Astrocyte of the cerebellum (primary cell): ENCODE data around the gene DCDC2.
A peak's percentile ranks its signal among the peaks of the same experiment; 100 is the strongest.

Experiments used
- DNase-seq: peaks from one replicate; pipeline ENCODE4 v3.0.0-alpha.2; 2011; ENCODE audit warnings: low read depth
- H3K4me3 ChIP-seq: 2 replicates; pipeline ENCODE4 v1.5.1; 2011; ENCODE audit warnings: mild to moderate bottlenecking, low read depth, low read length, moderate library complexity
- CTCF ChIP-seq: IDR thresholded peaks from 2 replicates; pipeline ENCODE4 v1.5.1; 2012; ENCODE audit warnings: low read length, low read depth, moderate library complexity, mild to moderate bottlenecking; ENCODE audit errors: missing control alignments
- in situ Hi-C: cut with HindIII; loops from 2 replicates; pipeline ENCODE4 v1.10.0; 2017; ENCODE audit warnings: low sequenced_read_pairs

DCDC2 gene

GRCh38 chr6:24140591-24140990, 217.3 kb downstream of the DCDC2 start:
- TF ChIP-seq CTCF, result no peak
- no peak overlapping the region for H3K4me3 ChIP-seq
- DNase-seq, result no peak
- in situ Hi-C loops, result no loop called here

GRCh38 chr6:24139639-24140038, 218.2 kb downstream of the DCDC2 start:
- TF ChIP-seq CTCF, result no peak
- no peak for DNase-seq
- no peak overlapping the region for H3K4me3 ChIP-seq
- in situ Hi-C loops, result no loop called here

- DNase-seq, result no peak
- no peak for TF ChIP-seq CTCF
- no peak overlapping the region for H3K4me3 ChIP-seq
- in situ Hi-C loops, result no loop called here
These were observed 218.8 kb downstream of the DCDC2 start for GRCh38 chr6:24139080-24139479.

- in situ Hi-C loops, result no loop called here
- no peak overlapping the region for H3K4me3 ChIP-seq
- TF ChIP-seq CTCF, result no peak
- DNase-seq, result no peak
These were observed 226.1 kb downstream of the DCDC2 start for GRCh38 chr6:24131751-24132150.

- H3K4me3 ChIP-seq, result no peak overlapping the region
- TF ChIP-seq CTCF, result no peak
- no peak for DNase-seq
- in situ Hi-C loops, result no loop called here
These were observed 230.5 kb downstream of the DCDC2 start for GRCh38 chr6:24127316-24127715.

GRCh38 chr6:24126586-24127192, 231.2 kb downstream of the DCDC2 start:
- TF ChIP-seq CTCF, result no peak
- in situ Hi-C loops, result no loop called here
- DNase-seq, result peak; percentile 55

More at GRCh38 chr6:24126586-24127192, 231.2 kb downstream of the DCDC2 start:
- no peak overlapping the region for H3K4me3 ChIP-seq
